CD4-positive, alpha-beta T cell treated with Interferon gamma for 1 hour (primary cell): ENCODE measurements around the gene ZNF266.

Experiments used
- DNase-seq: peaks from one replicate; pipeline ENCODE4 v3.0.0-alpha.2; 2020

The ZNF266 gene

DNA sequence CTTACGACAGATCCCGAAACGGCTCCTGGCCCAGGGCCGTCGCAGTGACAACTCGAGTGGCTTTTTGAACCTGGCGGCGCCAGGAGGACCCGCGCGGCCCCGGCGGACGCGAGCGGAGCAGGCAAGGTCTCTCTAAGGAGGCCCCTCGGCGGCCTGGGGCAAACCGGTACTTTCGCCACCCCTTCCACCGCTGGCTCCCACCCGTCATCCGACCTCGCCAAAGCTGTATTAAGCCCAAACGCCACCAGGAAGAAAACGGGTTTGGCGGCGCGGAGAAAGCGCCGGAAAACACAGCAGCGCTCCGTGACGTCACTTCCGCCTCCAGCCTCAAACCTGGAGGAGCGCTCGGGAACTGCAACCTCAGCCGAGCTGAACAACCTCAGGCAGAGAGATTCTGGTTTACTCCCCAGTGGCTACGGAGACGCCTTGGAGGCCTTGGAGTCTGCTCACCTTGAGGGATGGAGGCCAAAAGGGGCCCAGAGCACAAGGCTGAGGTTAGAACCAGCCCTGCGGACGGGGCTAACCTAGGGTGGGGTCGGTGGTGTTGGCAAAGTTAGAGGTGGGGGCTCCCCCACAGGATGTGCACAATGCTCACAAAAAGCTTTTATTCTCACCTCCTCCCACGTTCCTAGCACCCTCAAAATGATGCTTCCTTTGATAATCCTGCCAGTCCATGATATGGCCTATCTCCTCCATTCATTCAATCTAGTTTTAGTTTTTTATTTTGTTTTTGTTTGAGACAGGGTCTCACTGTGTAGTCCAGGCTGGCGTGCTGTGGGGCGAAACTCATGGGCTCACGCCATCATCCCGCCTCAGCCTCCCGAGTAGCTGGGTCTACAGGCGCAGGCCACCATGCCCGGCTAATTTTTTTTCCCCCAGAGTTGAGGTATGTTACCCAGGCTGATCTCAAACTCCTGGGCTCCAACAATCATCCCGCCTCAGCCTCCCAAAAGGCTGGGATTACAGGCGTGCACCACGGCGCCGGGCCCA lies at the start of gene ZNF266:
TSS of gene ZNF266 (minus strand) at position 295 of the 990 bp plus-strand sequence. CDS start 15,484 bp downstream, outside the sequence.
- DNase-seq = peak; percentile 90

DNA sequence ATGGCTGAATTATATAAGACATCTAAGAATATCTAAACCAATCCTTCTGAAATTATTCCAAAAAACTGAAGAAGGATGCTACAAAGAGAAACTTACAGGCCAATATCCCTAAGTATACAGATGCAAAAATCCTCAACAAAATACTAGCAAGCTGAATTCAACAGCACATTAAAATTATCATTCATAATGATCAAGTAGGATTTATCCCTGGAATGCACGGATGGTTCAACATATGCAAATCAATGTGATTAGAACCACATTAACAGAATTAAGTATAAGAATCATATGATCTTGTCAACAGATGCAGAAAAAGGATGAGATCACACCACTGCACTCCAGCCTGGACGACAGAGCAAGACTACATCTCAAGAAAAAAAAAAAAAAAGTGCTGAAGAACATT lies 49.8 kb upstream of the ZNF266 start:
- no peak for DNase-seq

DNA sequence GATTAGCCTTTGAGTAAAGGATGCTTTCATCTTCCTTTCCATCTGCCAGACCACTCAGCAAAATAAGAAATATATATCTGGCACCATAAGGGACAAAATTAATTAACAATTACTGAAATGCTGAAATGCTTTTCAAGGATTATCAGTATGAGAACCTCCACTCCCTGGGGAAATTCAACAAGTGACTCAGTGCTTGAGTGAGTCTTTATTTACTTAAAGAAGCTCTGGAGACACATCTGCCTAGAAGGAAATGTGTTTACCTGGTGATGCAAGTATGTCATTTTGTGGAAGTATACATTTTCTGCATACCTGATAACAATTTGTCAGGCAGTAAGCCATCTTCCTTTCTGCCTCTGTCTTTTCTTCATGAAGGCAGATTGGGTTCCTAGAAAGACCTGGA lies 39.6 kb upstream of the ZNF266 start:
- no peak for DNase-seq

DNA sequence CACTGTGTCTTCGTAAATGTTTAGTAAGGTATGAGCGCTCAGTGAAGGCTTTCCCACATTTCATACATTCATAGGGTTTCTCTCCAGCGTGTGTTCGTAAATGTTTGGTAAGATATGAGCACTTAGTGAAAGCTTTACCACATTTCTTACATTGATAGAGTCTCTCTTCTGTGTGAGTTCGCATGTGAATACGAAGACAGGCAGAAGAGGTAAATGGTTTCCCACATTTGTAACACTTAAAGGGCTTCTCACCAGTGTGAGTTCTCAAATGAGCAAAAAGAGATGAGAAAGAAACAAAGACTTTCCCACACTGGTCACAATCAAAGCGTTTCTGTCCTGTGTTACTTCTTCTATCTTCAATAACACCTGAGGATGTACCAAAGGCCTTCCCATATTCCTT lies 31.8 kb upstream of the ZNF266 start:
- no peak for DNase-seq

DNA sequence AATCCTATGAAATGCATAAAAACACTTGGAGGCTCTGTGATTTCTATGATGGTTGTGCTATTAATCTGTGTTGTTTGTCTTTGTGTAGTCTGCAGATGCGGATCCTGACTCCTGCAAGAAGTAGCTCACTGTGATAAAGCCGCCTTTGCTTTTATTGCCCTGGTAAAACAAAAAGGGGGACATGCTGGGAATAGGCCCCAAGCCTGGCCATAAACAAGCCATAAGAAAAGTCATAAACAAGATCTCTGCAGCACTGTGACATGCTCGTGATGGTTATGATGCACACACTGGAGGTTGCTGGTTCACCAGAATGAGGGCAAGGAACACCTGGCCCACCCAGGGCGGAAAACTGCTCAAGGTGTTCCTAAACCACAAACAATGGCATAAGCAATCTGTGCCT lies 26.6 kb upstream of the ZNF266 start:
- DNase-seq = no peak

DNA sequence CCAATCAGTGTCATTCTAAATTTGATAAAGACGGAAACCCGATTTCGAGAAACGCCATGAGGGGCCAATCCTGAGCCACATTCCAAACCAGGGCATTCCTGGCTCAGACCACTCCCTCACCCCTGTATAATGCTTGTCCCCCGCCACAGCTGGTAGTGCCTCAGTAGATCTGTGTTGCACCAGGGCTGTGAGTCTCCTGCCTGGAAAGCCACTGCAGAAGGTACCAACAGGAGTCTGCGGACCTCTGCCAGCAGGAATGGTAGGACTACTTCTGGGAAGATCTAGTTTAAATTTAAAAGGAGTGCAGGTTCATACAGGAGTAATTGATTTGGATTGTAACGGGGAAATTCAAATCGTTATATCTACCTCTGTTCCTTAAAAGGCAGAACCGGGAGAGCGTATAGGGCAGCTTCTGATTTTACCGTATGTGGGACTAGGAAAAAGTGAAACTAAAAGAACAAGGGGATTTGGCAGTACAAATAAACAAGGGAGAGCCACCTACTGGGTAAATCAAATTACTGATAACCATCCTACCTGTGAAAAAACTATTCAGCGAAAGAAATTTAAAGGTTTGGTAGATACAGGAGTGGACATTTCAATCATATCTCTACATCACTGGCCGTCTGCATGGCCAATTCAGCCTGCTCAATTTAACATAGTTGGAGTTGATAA lies 20.8 kb upstream of the ZNF266 start:
- no peak for DNase-seq

DNA sequence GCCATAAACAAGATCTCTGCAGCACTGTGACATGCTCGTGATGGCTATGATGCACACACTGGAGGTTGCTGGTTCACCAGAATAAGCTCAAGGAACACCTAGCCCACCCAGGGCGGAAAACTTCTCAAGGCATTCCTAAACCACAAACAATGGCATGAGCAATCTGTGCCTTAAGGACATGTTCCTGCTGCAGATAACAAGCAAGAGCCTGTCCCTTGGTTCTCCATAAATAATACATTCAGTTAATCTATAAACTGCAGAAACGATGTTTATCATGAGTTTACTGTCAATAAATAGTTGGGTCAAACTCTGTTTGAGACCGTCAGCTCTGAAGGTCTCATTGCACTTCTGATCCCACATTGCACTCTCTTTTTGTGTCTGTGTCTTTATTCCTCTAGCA lies 18.6 kb upstream of the ZNF266 start:
- DNase-seq = no peak

DNA sequence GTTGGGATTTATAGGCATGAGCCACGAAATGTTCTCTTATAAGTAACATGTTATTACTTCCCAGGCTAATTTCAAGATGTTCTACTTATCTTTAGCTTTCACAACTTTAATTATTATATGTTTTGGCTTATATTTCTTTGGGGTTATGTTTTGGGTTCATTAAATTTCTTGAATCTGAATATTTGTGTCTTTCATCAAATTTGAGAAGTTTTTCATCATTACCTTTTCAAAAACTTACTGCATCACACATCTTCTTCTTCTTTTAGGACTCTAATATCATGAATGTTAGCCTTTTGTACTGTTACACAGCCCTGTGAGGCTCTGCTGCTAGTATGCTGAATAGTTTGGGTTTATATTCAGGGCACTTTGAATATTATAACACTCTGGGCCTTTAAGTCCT lies 9.7 kb upstream of the ZNF266 start:
- no peak for DNase-seq

DNA sequence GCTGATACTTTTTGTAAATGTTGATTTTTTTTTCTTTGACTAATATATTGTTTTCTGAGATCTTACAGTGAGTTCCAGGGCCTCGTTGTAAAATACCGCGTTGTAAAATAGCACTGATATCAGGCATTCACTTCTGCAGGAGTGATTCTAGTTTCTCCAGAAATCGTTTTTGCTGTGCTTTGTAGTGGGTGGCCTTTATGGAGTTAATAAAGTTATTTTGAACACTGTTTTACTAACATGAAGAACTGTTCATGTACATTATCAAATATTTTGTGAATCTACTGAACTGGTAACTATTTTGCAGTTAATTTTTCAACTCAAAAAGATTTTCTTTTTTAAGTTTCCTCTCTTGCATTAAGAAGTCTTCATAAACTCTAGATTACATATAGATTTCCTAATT lies 985 bp upstream of the ZNF266 start:
- DNase-seq = no peak

DNA sequence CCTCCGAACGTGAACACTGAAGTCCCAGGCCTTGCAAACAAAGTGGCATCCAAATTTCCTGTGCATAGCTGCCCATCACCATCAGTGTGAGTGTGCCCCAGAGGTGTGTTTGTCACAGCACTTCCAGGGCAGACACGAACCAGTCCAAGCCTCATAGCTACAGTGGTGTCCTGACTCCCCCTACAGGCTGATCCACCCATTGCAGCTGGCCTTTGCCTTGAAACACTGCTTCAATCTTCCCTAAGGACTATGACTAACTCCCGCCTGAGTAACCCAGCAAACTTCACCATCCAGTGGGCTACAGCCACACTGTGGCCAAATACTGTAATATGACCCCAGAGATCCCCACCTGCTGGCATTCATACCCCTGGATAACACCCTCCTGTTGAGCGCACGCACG lies 3.9 kb downstream of the ZNF266 start:
- peak; percentile 46 for DNase-seq

DNA sequence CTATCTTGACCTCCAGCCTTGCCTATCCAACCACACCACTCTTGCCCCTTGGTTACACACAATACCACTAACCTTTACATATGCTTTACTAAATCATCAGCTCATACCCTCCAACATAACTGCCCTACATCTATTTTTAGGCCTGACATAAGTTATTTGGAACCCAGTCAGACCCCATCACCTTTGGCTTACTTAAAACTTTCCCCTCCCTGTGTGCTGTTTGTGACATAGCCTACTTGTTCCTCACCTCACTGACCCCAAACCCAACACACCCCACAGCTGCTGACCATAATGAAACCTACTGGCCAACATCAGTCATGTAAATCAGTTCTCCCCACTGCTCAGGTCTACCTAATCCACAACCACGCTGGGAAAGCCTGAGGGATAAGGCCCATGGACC lies 4.9 kb downstream of the ZNF266 start:
- no peak for DNase-seq

DNA sequence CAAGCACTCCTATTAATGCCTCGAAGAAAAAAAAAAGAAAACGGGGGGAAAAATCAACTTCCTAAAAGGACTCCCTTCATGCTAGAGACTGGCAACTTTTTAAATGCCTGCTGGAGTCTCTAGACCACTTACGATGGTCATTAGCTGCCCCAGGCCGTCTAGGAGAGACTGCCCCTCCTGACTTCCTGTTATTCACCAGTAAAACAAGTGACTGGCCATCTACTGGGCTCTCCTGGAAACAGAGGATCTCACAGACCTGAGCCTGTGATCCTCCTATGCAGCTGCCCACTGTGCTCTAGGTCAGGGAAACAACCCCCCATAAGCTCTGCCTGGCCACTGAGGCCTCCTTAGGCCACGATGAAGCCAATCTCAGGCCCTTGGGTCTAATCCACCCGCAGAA lies 7.4 kb downstream of the ZNF266 start:
- no peak for DNase-seq

DNA sequence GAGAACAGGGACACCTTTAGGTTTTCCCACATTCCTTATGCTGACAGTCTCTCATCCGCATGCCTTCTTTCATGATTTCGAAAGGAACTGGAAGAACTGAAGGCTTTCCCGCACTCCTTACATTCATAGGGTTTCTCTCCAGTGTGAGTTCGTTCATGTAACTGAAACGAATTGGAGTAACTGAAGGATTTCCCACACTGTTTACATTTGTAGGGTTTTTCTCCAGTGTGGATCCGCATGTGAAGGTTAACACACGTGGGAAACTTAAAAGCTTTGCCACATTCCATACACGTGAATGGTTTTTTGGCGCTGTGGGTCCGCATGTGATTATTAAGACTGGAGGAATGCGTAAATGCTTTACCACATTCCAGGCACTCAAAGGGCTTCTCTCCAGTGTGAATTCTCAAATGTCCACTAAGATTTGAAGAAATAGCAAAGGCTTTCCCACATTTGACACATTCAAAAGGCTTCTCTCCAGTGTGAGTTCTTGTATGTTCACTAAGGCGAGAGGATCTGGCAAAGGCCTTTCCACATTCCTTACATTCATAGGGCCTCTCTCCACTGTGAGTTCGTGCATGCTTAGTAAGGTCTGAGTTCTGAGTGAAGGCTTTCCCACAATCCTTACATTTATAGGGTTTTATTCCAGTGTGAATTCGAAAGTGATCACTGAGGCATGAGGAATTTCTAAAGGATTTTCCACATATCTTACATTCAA lies 22.0 kb downstream of the ZNF266 start:
- DNase-seq = no peak

DNA sequence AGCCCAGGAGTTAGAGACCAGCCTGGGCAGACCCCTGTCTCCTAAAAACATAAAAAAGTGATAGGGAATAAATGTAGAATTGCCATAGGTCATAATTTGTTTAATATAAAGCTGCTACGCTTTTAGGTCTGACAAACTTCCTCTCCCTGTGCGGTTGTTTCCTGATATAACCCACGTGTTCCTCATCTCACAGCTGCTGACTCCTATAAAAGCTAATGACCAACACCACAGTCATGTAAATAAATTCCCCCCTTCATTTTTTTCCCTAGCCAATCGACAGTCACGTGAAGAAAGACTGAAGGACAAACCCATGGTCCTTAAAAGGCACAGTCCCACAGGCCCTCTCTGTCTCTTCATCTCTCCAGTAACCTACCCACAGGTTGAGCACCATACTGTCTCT lies 27.5 kb downstream of the ZNF266 start:
- DNase-seq = no peak

DNA sequence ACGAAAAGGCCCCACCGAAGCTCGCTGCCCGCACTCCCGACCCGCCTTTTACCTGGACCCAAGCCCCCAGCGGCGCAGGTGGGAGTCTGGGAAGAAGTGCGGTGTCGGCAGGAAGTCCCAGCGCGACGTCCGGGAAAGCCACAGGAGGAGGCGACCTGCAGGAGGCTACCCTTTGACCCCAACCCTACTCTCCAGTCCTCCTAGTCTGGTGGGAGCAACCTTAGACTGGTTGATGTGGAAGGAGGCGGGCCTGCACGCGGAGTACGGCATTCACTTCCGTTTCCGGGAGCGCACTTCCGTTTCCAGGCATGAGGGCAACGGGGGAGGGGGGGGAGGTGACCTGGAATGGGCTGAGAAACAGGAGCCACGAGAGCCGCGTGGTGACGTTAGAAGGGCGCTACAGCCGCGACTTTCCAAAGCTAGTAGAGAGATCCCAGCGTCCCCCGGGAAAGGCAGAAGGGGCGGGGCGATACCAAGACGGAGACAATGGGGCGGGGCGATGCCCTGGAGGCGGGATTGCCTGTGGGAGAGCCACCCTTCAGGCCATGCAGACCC lies 28.5 kb downstream of the ZNF266 start:
- peak; percentile 47 for DNase-seq

DNA sequence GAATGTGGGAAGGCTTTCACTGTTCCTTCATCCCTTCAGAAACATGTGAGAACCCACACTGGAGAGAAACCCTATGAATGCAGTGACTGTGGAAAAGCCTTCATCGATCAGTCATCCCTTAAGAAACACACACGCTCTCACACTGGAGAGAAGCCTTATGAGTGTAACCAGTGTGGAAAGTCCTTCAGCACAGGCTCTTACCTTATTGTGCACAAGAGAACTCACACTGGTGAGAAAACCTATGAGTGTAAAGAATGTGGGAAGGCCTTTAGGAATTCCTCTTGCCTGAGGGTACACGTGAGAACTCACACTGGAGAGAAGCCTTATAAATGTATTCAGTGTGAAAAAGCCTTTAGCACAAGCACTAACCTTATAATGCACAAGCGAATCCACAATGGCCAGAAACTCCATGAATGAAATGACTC lies 54.0 kb downstream of the ZNF266 start:
- no peak for DNase-seq

DNA sequence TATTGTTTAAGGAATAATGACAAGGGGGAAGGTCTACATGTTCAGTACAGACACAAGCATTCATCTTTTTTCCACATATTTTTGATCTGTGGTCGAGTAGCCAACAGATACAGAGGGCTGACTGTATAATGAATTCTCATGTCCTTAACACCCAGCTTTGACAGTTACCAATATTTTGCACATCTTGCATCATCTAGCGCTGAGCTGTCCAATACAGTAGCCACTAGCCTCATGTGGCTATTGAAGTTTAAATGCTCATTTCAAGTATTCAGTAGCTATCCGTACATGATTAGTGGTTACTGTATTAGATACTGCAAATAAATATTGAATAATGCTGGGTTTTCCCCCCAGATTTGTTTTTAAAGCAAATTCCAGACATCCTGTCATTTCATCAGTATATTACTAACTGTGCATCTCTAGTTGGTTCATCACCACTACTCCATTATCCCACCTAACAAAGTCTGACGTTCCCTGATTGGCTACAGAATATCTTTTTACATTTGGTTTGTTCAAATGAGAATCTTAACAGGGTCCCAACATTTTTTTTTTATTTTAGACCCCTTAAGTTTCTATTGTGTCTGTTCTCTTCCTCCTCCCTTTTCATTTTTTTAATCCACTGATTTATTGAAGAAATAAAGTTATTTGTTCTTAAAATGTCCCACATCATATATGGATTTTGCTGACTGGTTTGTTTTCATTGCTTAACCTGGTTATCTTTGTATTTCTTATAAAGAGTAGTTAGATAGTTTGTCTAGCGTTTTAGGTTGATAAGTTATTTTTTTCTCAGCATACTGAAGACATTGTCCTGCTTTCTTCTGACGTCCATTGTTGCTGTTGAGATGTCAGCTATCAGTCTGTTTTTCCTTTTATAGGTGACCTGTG lies 64.4 kb downstream of the ZNF266 start:
- DNase-seq = no peak

DNA sequence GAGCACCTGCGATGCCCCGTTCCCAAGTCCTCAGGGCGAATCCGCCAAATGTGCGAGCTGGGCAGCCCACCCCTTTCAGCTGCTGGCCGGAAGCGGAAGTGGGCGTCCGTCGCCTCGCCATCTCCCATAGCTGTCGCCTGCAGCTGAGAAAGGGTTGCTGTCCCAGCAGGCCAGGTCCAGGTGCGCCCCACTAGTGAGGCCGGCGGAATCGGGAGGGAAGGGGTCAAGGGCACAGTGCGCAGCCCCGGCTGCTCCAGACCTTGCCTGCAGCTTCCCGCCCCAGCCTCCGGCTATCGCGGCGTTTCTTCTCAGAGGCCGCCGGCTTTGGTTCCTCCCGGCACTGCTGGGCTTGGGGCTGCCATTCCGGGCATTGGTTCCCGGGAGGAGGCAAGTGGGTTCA lies 72.5 kb downstream of the ZNF266 start, which contains the start of gene ZNF177:
TSS of gene ZNF177 (plus strand) at position 109 of the 400 bp plus-strand sequence. CDS start 15,299 bp downstream, outside the sequence.
- DNase-seq = no peak
